Germinal center (tissue), 1 donor: Measurements from ENCODE around the gene MEAK7.

ENCODE experiments used
- DNase-seq: peaks from one replicate; pipeline ENCODE4 v3.0.0; 2012; ENCODE audit warnings: mixed read lengths, low spot score

The MEAK7 gene

DNA sequence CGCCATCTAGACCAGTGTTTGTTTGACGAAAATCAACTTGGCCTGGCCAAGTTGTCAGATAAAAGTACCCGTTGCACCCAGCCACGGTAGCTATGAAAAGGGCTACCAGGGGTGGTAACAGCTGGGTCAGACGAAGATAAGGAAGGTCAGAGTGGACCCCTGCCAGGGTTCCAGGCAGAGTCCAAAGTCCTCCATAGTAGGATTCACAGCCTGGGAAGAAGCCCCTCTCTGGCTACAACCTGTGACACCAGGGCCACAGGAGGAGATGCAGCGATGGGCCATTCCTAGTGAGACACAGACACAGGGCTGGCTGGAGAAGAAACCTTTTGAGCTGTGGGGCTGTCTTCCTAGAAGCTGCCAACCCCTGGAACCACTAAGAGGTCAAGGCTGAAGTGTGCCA lies 39.3 kb downstream of the MEAK7 start:
- no peak for DNase-seq

DNA sequence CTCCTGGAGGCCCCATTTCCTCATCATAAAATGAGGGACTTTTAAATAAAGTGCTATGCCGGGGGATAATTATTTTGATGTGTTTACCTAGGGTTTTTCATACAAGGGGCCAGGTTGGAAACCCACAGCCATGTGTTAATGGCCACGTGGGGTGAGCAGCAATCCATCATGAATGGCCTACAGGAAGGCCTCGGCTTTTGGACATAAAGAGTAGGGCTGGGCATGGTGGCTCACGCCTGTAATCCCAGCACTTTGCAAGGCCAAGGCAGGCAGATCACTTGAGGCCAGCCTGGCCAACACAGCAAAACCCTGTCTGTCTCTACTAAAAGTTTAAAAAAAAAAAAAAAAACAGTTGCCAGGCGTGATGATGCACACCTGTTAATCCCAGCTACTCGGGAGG lies 40.3 kb downstream of the MEAK7 start:
- DNase-seq = no peak

GRCh38 chr16:84463221-84463620 lies 41.2 kb downstream of the MEAK7 start:
- no peak for DNase-seq

- no peak for DNase-seq
Measured at GRCh38 chr16:84462296-84463210, 41.9 kb downstream of the MEAK7 start.

- DNase-seq = no peak
Measured at GRCh38 chr16:84461413-84462295, 42.8 kb downstream of the MEAK7 start.

DNA sequence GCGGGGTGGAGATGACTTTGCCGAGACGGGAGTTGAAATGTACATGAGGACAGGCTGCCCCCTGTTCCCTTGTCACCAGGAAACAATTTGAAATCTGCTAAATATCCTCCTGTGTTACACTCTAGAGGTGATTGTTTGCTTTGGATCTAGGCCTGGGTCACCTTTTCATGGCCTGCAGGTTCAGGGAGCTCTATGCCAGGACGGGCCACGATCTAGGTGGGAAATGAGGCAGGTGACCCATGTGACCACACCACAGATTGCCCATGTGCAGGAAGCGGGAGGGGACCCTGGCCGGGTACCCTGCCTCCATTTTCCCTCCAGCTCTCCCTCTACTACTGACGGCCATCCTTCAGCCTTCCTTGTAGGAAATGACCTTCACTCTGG lies 43.4 kb downstream of the MEAK7 start:
- no peak for DNase-seq

- no peak for DNase-seq
Measured at GRCh38 chr16:84460406-84461028, 43.9 kb downstream of the MEAK7 start.

GRCh38 chr16:84459941-84460405 lies 44.5 kb downstream of the MEAK7 start:
- no peak for DNase-seq

- DNase-seq = no peak
Measured at GRCh38 chr16:84459533-84459894, 44.9 kb downstream of the MEAK7 start.

- no peak for DNase-seq
Measured at GRCh38 chr16:84458606-84459532, 45.6 kb downstream of the MEAK7 start.

GRCh38 chr16:84455031-84455430 lies 49.4 kb downstream of the MEAK7 start:
- DNase-seq = no peak
